ENCODE data around the gene MAGEA6.
"Not testable (repeated sequence)": the region's sequence is repeated elsewhere in the genome, so short reads cannot be mapped to it uniquely, and the experiment has no call there.

MAGEA6 gene

DNA sequence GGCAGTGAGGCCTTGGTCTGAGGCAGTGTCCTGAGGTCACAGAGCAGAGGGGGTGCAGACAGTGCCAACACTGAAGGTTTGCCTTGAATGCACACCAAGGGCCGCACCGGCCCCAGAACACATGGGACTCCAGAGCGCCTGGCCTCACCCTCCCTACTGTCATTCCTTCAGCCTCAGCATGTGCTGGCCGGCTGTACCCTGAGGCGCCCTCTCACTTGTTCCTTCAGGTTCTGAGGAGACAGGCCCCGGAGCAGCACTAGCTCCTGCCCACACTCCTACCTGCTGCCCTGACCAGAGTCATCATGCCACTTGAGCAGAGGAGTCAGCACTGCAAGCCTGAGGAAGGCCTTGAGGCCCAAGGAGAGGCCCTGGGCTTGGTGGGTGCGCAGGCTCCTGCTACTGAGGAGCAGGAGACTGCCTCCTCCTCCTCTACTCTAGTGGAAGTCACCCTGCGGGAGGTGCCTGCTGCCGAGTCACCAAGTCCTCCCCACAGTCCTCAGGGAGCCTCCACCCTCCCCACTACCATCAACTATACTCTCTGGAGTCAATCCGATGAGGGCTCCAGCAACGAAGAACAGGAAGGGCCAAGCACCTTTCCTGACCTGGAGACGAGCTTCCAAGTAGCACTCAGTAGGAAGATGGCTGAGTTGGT lies 33.5 kb downstream of the MAGEA6 start:
- TF ChIP-seq CTCF (IDR thresholded peaks at IDR 0.05; ENCODE audit: insufficient read depth, missing control alignments) = no peak
- DNase-seq (ENCODE audit: insufficient read length, low spot score) (no peak), FAIRE-seq (no peak)

DNA sequence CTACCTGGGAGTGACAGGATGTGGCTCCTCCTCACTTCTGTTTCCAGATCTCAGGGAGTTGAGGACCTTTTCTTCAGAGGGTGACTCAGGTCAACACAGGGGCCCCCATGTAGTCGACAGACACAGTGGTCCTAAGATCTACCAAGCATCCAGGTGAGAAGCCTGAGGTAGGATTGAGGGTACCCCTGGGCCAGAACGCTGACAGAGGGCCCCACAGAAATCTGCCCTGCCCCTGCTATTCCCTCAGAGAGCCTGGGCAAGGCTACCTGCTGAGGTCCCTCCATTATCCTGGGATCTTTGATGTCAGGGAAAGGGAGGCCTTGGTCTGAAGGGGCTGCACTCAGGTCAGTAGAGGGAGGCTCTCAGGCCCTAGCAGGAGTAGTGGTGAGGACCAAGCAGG lies 34.4 kb downstream of the MAGEA6 start:
- DNase-seq (ENCODE audit: insufficient read length, low spot score) (no peak), FAIRE-seq (no peak)
- no peak for TF ChIP-seq CTCF (IDR thresholded peaks at IDR 0.05; ENCODE audit: insufficient read depth, missing control alignments)

- DNase-seq (ENCODE audit: insufficient read length, low spot score); FAIRE-seq: not testable (repeated sequence)
These were observed 35.2 kb downstream of the MAGEA6 start for GRCh38 chrX:152734143-152734858.

DNA sequence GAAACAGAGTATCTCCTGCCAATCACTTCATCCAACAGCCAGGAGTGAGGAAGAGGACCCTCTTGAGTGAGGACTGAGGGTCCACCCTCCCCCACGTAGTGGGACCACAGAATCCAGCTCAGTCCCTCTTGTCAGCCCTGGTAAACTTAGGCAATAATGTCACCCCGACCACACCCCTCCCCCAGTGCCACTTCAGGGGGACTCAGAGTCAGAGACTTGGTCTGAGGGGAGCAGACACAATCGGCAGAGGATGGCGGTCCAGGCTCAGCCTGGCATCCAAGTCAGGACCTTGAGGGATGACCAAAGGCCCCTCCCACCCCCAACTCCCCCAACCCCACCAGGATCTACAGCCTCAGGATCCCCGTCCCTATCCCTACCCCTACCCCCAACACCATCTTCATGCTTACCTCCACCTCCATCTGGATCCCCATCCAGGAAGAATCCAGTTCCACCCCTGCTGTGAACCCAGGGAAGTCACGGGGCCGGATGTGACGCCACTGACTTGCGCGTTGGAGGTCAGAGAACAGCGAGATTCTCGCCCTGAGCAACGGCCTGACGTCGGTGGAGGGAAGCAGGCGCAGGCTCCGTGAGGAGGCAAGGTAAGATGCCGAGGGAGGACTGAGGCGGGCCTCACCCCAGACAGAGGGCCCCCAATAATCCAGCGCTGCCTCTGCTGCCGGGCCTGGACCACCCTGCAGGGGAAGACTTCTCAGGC lies 36.1 kb downstream of the MAGEA6 start, which contains the start of the genes CSAG1 and MAGEA12:
TSS of gene CSAG1 (minus strand) at position 461 of the 715 bp plus-strand sequence. CDS start 1,261 bp downstream, outside the sequence.
TSS of gene MAGEA12 (plus strand) at position 497 of the 715 bp plus-strand sequence. CDS start 2,405 bp downstream, outside the sequence.
- no peak for TF ChIP-seq CTCF (IDR thresholded peaks at IDR 0.05; ENCODE audit: insufficient read depth, missing control alignments)
- DNase-seq (ENCODE audit: insufficient read length, low spot score) (peak; percentile 53), FAIRE-seq (no peak)

- DNase-seq (ENCODE audit: insufficient read length, low spot score) = no peak
- no peak for FAIRE-seq
- TF ChIP-seq CTCF (IDR thresholded peaks at IDR 0.05; ENCODE audit: insufficient read depth, missing control alignments) = no peak
These were observed 44.1 kb downstream of the MAGEA6 start for GRCh38 chrX:152725409-152725808.

Measured in D721Med (cell line).